ENCODE measurements around the gene PIK3R3. TPM values are rescaled to one million over a fixed set of nuclear protein-coding genes. Genes with fewer than 3 reads are reported as not detected.
A peak's percentile ranks its signal among the peaks of the same experiment; 100 is the strongest.

PIK3R3 gene
- total RNA-seq, 1 experiment from 2014 or later: 1.6 TPM

DNA sequence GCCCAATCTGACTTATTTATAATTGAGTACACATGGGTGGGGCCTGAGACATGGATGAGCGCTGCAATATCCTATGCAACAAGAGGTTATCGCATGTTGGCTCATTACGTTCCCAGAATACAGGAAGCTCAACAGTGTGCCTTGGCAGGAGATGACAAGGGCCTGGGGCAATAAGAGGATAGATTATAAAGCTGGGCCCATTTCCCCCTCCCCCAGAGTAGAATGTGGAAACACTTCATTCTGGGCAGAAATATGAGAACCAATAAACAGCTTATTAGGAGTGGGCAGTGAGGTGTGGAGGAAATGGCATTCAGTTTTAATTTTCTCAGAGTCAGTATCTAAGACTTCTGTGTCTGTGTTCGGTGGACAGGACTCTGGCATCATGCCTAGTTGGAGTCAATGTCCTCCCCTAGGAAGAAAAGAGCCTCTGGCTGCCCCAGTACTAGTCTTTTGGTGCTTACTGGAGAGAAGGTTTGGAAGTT lies 92.8 kb downstream of the PIK3R3 start:
- ATAC-seq: no peak
- Histone ChIP-seq H3K79me2 (ENCODE audit: insufficient read depth, low read length) (no peaks in the 10 kb centered on the region), H3K27me3 (ENCODE audit: insufficient read depth, low read length) (no peaks in the 10 kb centered on the region), H3K4me1 (ENCODE audit: control insufficient read depth in 1 of 2, insufficient read depth in 2 of 2, low read length in 2 of 2) (peaks cover 7 to 11% of the 10 kb centered on the region in 2 experiments; a peak in 3 of 4 replicates), H3K9me2 (ENCODE audit: insufficient read depth) (no peaks in the 10 kb centered on the region), H3K9ac (ENCODE audit: low read length) (no peak overlapping the region), H3K4me3 (replicated peaks in 1 of 2; ENCODE audit: low read depth in 1 of 2, low read length in 2 of 2) (no peak overlapping the region), H2AFZ (ENCODE audit: low read depth, low read length, poor library complexity, severe bottlenecking) (no peak overlapping the region), H3K9me3 (ENCODE audit: control insufficient read depth in 1 of 2, insufficient read depth in 1 of 2, low read depth in 1 of 2, low read length in 2 of 2) (no peaks in the 10 kb centered on the region), H3K27ac (ENCODE audit: low read depth, low read length) (peak overlapping the region; percentile 9; the same call in 1 of the 2 replicates), H4K20me1 (ENCODE audit: insufficient read depth) (no peaks in the 10 kb centered on the region), H3K4me2 (ENCODE audit: low read length) (no peak overlapping the region), H3K36me3 (ENCODE audit: control insufficient read depth in 1 of 2, insufficient read depth in 2 of 2, low read length in 2 of 2) (no peaks in the 10 kb centered on the region)
- RAD21 ChIA-PET (ENCODE audit: low non-redundant PET in 1 of 2, low total read pairs in 2 of 2, uncharacterized antibody in 2 of 2, unreplicated experiment in 2 of 2): interaction anchor here (0.7 to 1.1 kb wide), 3 partner anchors 132 to 184 kb away, joined by 3 read pairs; no protein-coding TSS in a partner anchor
- DNase-seq (ENCODE audit: low read depth, low spot score): no peak
- TF ChIP-seq CEBPB (IDR thresholded peaks at IDR 0.05; ENCODE audit: low read depth) (no peak), SP1 (IDR thresholded peaks at IDR 0.05; ENCODE audit: low read depth) (peak; percentile 2; the same call in 1 of the 2 replicates)
- intact Hi-C loops (cut with micrococcal nuclease): loop anchor here (5.0 kb wide), 1 partner anchor 308 kb away; no protein-coding TSS in a partner anchor
- CTCF ChIA-PET: interaction anchor here (0.6 to 1.2 kb wide), 3 partner anchors 140 to 184 kb away, joined by 3 read pairs; no protein-coding TSS in a partner anchor
- BruUV-seq (replicated peaks): no TSS peak
- POLR2A ChIA-PET: interaction anchor here (0.8 to 1.3 kb wide), 2 partner anchors 143 to 184 kb away, joined by 3 to 11 read pairs; no protein-coding TSS in a partner anchor

DNA sequence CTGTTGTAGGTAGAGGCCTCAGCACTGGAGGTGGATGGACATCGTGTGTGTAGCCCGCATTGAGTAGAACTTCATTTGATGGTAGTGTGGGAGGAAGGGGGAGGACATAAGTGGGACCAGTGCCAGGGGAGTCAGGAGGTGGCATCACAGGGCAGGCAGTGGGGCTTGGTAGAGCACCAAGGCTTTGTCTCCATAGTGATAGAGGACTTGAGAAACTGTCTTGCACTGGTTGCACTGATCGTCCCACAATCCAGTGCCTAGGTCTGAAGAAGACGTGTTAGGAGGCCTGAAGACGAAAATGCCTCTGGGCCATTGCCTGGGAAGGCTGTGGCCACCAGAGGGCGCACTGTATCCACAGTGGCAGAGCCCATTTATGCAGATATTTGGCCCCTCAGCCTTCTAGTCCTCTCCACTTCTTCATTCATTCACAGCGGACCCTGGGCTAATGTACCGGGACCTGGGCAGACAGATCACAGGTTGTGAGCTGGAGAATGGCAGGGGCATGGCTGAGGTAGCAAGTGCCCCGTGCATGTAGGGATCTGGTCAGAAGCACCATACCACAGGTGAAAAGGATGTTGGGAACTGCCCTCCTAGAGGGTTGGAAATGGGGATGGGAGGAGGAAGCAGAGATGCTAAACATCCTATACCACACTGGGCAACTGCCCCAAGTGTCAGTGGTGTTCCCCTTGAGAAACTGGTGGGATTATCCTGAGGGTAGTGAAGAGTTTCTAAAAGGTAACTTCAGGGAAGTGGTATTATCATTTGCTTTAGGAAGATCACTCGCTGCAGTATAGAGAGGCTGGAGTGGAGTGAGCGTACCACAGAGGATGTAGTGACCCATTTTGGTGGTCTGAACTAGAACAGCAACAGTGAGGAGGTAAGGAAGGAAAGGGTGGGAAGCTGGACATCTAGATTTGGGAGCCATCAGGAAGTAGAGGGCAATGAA lies 95.3 kb downstream of the PIK3R3 start:
- Histone ChIP-seq H3K79me2 (ENCODE audit: insufficient read depth, low read length) (no peaks in the 10 kb centered on the region), H3K9me3 (ENCODE audit: control insufficient read depth in 1 of 2, insufficient read depth in 1 of 2, low read depth in 1 of 2, low read length in 2 of 2) (no peaks in the 10 kb centered on the region), H4K20me1 (ENCODE audit: insufficient read depth) (no peaks in the 10 kb centered on the region), H3K9ac (ENCODE audit: low read length) (no peak overlapping the region), H2AFZ (ENCODE audit: low read depth, low read length, poor library complexity, severe bottlenecking) (no peak overlapping the region), H3K27ac (ENCODE audit: low read depth, low read length) (no peak overlapping the region), H3K4me3 (replicated peaks in 1 of 2; ENCODE audit: low read depth in 1 of 2, low read length in 2 of 2) (no peak overlapping the region), H3K4me1 (ENCODE audit: control insufficient read depth in 1 of 2, insufficient read depth in 2 of 2, low read length in 2 of 2) (peaks cover 7 to 11% of the 10 kb centered on the region in 2 experiments; a peak in 3 of 4 replicates), H3K4me2 (ENCODE audit: low read length) (no peak overlapping the region), H3K36me3 (ENCODE audit: control insufficient read depth in 1 of 2, insufficient read depth in 2 of 2, low read length in 2 of 2) (no peaks in the 10 kb centered on the region), H3K27me3 (ENCODE audit: insufficient read depth, low read length) (no peaks in the 10 kb centered on the region), H3K9me2 (ENCODE audit: insufficient read depth) (no peaks in the 10 kb centered on the region)
- RAD21 ChIA-PET (ENCODE audit: low non-redundant PET in 1 of 2, low total read pairs in 2 of 2, uncharacterized antibody in 2 of 2, unreplicated experiment in 2 of 2): no interaction called here
- TF ChIP-seq RAD21 (IDR thresholded peaks at IDR 0.05; ENCODE audit: low read depth) (peak; percentile 100), EZH2phosphoT487 (IDR thresholded peaks at IDR 0.05; ENCODE audit: borderline replicate concordance) (no peak)
- TF ChIP-seq, protein P1, sequence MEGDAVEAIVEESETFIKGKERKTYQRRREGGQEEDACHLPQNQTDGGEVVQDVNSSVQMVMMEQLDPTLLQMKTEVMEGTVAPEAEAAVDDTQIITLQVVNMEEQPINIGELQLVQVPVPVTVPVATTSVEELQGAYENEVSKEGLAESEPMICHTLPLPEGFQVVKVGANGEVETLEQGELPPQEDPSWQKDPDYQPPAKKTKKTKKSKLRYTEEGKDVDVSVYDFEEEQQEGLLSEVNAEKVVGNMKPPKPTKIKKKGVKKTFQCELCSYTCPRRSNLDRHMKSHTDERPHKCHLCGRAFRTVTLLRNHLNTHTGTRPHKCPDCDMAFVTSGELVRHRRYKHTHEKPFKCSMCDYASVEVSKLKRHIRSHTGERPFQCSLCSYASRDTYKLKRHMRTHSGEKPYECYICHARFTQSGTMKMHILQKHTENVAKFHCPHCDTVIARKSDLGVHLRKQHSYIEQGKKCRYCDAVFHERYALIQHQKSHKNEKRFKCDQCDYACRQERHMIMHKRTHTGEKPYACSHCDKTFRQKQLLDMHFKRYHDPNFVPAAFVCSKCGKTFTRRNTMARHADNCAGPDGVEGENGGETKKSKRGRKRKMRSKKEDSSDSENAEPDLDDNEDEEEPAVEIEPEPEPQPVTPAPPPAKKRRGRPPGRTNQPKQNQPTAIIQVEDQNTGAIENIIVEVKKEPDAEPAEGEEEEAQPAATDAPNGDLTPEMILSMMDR (IDR thresholded peaks at IDR 0.05 in 2 of 3, conservative IDR thresholded peaks at IDR 0.05 in 1 of 3; ENCODE audit: borderline replicate concordance in 1 of 3, insufficient read depth in 1 of 3, low read depth in 2 of 3, low read length in 2 of 3): peak; percentile 96 to 98 (median 96)
- no TSS peak for BruUV-seq (replicated peaks)
- POLR2A ChIA-PET: interaction anchor here (1.4 kb wide), 1 partner anchor 146 kb away, joined by 4 read pairs; no protein-coding TSS in a partner anchor
- intact Hi-C loops (cut with micrococcal nuclease): loop anchor here (1.0 to 5.0 kb wide), 3 partner anchors 142 to 310 kb away; no protein-coding TSS in a partner anchor
- peak; percentile 63 for DNase-seq (ENCODE audit: low read depth, low spot score)
- CTCF ChIA-PET: interaction anchor here (1.1 to 5.4 kb wide), 3 partner anchors 144 to 187 kb away, joined by 3 to 36 read pairs (median 3); no protein-coding TSS in a partner anchor
- ATAC-seq: peak; percentile 85
